Neural crest cell (in vitro differentiated cells): Measurements from ENCODE around the gene APBA3. TPM values are rescaled to one million over a fixed set of nuclear protein-coding genes. Genes with fewer than 3 reads are reported as not detected.
"Not testable (repeated sequence)": the region's sequence is repeated elsewhere in the genome, so short reads cannot be mapped to it uniquely, and the experiment has no call there.

Experiments used
- DNase-seq: peaks from one replicate; pipeline ENCODE4 v3.0.0; 2021; ENCODE audit warnings: low read depth, mixed read lengths, low spot score
- H3K27ac Mint-ChIP-seq: one replicate; pipeline ENCODE4 v1.8.0; 2021; ENCODE audit warnings: mild to moderate bottlenecking, mixed read lengths; ENCODE audit not compliant: unreplicated experiment
- H3K27me3 Mint-ChIP-seq: 2 replicates; pipeline ENCODE4 v1.8.0; 2021; ENCODE audit warnings: low read depth, mild to moderate bottlenecking, mixed read lengths
- H3K36me3 Mint-ChIP-seq: 2 replicates; pipeline ENCODE4 v1.8.0; 2021; ENCODE audit warnings: low read depth, mild to moderate bottlenecking, mixed read lengths
- H3K4me1 Mint-ChIP-seq: 2 replicates; pipeline ENCODE4 v1.8.0; 2021; ENCODE audit warnings: mixed read lengths
- H3K4me3 Mint-ChIP-seq: one replicate; pipeline ENCODE4 v1.8.0; 2021; ENCODE audit warnings: mild to moderate bottlenecking, mixed read lengths
- H3K9me3 Mint-ChIP-seq: 2 replicates; pipeline ENCODE4 v1.8.0; 2021; ENCODE audit warnings: mixed read lengths
- total RNA-seq: library from RNA; stranded (reverse); gene quantifications from 2 replicates; pipeline ENCODE4 v1.2.1, GENCODE V29; 2021
- TF ChIP-seq, protein P1 (sequence below): fragments of 200-600 bp; sonication (generic); conservative IDR thresholded peaks from 2 replicates; pipeline ENCODE4 v1.5.0; 2021; ENCODE audit warnings: antibody characterized with exemption, mild to moderate bottlenecking

APBA3 gene
- total RNA-seq, 1 donor from 2014 or later: 24.5 TPM

DNA sequence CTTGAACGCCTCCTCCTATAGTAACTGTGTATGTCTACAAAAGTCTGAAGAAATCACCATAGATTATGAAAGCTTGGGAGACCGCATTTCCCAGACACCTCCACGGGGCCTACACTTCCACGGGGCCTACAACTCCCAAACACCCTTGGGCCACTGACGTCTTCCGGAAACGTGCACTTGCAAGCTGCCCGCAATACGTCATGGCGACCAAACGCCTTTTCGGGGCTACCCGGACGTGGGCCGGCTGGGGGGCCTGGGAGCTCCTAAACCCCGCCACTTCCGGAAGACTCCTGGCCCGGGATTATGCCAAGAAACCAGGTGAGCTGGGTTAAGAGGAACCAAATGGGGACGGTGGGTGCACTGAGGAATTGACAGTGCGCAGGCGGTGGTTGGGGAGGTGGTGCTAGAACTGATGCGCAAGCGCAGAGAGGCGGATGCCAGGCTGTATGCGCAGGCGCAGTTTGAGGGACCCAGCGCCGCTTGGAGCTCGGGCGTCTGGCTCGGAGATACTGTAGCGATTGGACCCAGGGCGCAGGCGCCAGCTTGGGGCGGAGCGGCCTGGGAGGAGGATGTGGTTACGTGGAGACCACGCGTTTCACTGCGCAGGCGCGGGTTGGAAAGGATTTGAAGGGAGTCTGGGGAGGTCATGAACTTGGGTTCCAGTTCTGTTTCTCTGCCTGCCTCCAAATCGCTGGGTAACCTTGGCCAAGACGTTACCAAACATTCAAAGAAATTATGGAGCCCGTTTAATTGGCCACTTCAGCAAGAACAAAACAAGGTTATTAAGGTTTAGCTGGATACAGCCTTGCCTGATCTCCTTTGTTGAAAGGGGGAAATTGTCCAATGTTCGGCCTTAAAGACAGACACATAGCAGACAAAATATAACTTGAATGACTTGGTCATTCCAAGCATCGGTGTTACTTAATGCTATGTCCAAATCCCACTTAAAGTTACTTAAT, 1.3 kb upstream of the APBA3 start, which contains the start of gene MRPL54:
Gene MRPL54 (plus strand): TSS at position 182 of the 959 bp plus-strand sequence. CDS start 19 bp downstream, at position 201.
- TF ChIP-seq, protein P1, sequence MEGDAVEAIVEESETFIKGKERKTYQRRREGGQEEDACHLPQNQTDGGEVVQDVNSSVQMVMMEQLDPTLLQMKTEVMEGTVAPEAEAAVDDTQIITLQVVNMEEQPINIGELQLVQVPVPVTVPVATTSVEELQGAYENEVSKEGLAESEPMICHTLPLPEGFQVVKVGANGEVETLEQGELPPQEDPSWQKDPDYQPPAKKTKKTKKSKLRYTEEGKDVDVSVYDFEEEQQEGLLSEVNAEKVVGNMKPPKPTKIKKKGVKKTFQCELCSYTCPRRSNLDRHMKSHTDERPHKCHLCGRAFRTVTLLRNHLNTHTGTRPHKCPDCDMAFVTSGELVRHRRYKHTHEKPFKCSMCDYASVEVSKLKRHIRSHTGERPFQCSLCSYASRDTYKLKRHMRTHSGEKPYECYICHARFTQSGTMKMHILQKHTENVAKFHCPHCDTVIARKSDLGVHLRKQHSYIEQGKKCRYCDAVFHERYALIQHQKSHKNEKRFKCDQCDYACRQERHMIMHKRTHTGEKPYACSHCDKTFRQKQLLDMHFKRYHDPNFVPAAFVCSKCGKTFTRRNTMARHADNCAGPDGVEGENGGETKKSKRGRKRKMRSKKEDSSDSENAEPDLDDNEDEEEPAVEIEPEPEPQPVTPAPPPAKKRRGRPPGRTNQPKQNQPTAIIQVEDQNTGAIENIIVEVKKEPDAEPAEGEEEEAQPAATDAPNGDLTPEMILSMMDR: no peak
- peaks cover 3% of the 10 kb centered on the region for H3K36me3 Mint-ChIP-seq
- peak within 1 kb of the TSS; percentile 100 for H3K27ac Mint-ChIP-seq
- peaks cover 20% of the 10 kb centered on the region for H3K4me1 Mint-ChIP-seq
- peak within 1 kb of the TSS; percentile 100 for H3K4me3 Mint-ChIP-seq
- no peaks in the 10 kb centered on the region for H3K9me3 Mint-ChIP-seq
- H3K27me3 Mint-ChIP-seq: peaks cover 2% of the 10 kb centered on the region
- DNase-seq: peak; percentile 99

DNA sequence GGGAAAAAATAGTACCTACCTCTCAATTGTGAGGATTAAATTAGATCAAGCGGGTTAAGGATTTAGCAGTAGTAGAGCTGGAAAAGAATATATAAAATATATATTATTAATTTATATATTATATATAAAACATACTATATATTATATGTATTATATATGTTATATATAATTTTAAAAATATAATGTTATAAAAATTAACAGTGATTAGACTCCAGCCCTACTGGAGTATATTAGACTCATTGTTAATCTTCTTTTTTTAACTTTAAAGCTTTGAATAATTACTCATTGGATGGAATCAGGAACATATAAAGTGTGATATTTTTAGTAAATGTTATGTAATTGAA, 610 bp upstream of the APBA3 start:
- Mint-ChIP-seq H3K4me3 (peak overlapping the region; percentile 100), H3K36me3 (peaks cover 3% of the 10 kb centered on the region), H3K4me1 (peaks cover 20% of the 10 kb centered on the region), H3K27ac (peak overlapping the region; percentile 92), H3K9me3 (no peaks in the 10 kb centered on the region), H3K27me3 (peaks cover 2% of the 10 kb centered on the region)
- TF ChIP-seq, protein P1: no peak
- DNase-seq: no peak

DNA sequence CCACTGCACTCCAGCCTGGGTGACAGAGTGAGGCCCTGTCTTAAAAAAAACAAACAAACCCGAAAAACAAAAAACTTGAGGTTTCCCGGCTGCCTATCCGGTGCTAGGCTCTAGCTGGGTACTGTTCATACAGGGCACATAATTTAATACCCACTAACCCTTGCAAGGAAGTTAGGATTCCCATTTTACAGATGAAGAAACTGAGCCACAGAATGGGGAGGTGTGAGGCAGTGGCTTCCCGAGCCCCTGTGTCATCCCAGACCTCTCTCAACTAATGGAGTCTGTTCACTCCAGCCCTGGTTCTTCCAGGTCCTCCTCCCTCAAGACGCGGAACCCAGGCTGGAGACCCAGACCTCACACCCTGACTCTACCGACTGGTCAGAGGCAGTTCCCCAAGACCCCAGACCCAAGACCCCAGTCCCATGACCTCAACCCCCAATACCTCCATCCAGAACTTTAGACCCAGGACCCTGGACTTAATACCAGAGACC, 576 bp downstream of the APBA3 start:
- H3K27ac Mint-ChIP-seq: peak overlapping the region; percentile 92
- H3K27me3 Mint-ChIP-seq: peaks cover 2% of the 10 kb centered on the region
- TF ChIP-seq, protein P1: no peak
- DNase-seq: no peak
- peak overlapping the region; percentile 97 for H3K4me3 Mint-ChIP-seq
- H3K4me1 Mint-ChIP-seq: peaks cover 20% of the 10 kb centered on the region
- no peaks in the 10 kb centered on the region for H3K9me3 Mint-ChIP-seq
- H3K36me3 Mint-ChIP-seq: peaks cover 3% of the 10 kb centered on the region

DNA sequence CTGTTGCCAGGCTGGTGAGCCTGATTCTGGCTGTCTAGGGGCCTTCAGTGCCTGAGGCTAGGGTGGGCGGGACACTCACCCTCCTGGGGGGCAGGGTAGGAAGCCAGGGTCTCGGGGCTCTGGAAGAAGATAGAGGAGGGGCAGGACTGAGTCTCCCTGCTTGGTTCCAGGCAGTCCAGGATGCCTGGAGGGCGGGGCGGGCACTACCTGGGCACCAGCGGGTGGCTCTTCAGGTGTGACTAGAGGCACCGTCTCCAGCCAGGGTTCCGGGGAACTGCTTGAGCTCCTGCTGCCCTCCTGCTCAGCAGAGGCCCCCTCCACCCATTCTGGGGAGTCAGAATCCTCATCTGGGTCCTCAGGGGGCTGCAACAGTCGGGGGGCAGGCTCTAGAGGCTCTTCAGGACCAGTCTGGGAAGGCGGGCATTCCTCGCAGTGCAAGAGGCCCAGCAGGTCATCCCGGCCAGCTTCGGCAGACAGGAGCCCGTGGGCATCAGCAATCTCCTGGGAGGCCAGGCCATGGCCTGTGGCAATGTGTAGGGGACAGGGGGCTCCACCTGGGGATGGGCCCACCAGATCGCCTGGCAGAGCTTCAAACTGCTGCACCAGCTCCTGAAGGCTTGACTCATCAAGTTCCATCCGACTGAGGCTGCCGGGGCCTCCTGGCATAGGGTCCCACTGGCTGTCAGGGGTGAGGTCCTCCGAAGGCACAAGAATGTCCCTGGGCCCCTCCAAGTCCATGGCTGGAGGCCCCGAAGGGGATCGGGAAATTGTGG, 1.8 kb downstream of the APBA3 start:
- Mint-ChIP-seq H3K9me3 (no peaks in the 10 kb centered on the region), H3K36me3 (peaks cover 5% of the 10 kb centered on the region), H3K4me3 (peak overlapping the region; percentile 97), H3K27ac (no peak overlapping the region), H3K4me1 (peaks cover 20% of the 10 kb centered on the region), H3K27me3 (peaks cover 2% of the 10 kb centered on the region)
- DNase-seq: no peak
- TF ChIP-seq, protein P1: no peak

DNA sequence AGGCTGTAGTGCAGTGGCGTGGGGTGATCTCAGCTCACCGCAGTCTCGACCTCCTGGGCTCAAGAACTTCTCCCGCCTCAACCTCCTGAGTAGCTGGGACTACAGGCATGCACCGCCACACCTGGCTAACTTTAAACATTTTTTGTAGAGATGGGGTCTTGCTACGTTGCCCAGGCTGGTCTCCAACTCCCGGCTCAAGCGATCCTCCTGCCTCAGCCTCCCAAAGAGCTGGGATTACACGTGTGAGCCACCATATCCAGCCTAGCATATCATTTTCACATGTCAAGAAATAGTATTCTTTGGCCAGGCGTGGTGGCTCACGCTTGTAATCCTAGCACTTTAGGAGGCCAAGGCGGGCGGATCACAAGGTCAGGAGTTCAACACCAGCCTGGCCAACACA, 3.2 kb downstream of the APBA3 start:
- not testable (repeated sequence) for H3K27me3 Mint-ChIP-seq, DNase-seq, H3K4me3 Mint-ChIP-seq, H3K9me3 Mint-ChIP-seq, H3K27ac Mint-ChIP-seq, H3K36me3 Mint-ChIP-seq
- peaks cover 20% of the 10 kb centered on the region for H3K4me1 Mint-ChIP-seq

DNA sequence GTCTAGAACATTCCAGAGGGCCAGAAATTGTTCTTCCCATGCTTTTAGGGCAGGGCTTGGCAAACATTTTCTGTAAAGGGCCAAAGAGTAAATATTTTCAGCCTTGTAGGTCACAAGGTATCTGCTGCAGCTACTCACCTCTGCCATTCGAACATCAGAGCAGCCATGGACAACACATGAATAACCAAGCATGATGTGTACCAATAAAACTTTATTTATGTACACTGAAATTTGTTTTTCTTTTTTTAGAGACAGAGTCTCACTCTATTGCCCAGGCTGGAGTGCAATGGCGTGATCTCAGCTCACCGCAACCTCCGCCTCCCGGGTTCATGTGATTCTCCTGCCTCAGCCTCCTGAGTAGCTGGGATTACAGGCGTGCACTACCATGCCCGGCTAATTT, 3.8 kb downstream of the APBA3 start:
- H3K4me1 Mint-ChIP-seq: peaks cover 14% of the 10 kb centered on the region
- not testable (repeated sequence) for H3K9me3 Mint-ChIP-seq, H3K4me3 Mint-ChIP-seq

More for the DNA sequence above, 3.8 kb downstream of the APBA3 start:
- H3K27me3 Mint-ChIP-seq, DNase-seq, H3K36me3 Mint-ChIP-seq, H3K27ac Mint-ChIP-seq: not testable (repeated sequence)
